Thyroid gland (tissue), 4 donors: ENCODE measurements around the gene FGR. TPM values are rescaled to one million over a fixed set of nuclear protein-coding genes. Genes with fewer than 3 reads are reported as not detected.

Source experiments
- DNase-seq, 2 donors: peaks; one replicate each; pipeline ENCODE4 v3.0.0-alpha.2; 2019
- H3K27ac ChIP-seq, 3 donors: fragments of 200-600 bp; sonication (generic); 1 replicate in 2 of 3; 2 replicates in 1 of 3; pipeline ENCODE4 v1.5.1; 2016 to 2019; ENCODE audit warnings: mild to moderate bottlenecking in 1 of 3, moderate library complexity in 1 of 3
- H3K27me3 ChIP-seq: fragments of 200-600 bp; sonication (generic); one replicate; pipeline ENCODE4 v1.5.1; 2019
- H3K36me3 ChIP-seq, 2 donors: fragments of 200-600 bp; sonication (generic); one replicate each; pipeline ENCODE4 v1.5.1; 2016 to 2019
- H3K4me1 ChIP-seq, 2 donors: fragments of 200-600 bp; sonication (generic); one replicate each; pipeline ENCODE4 v1.5.1; 2017 to 2019
- H3K4me3 ChIP-seq, 3 donors: fragments of 200-600 bp; sonication (generic); replicated peaks in 1 of 3; 1 replicate in 2 of 3; 2 replicates in 1 of 3; pipeline ENCODE4 v1.5.1; 2016; ENCODE audit warnings: mild to moderate bottlenecking in 1 of 3
- H3K9me3 ChIP-seq: fragments of 200-600 bp; sonication (generic); one replicate; pipeline ENCODE4 v1.5.1; 2017
- CTCF ChIP-seq, 6 experiments: fragments of 200-600 bp in 3 of 6; fragments of 450-650 bp in 3 of 6; sonication (generic) in 3 of 6; IDR thresholded peaks; one replicate each; pipeline ENCODE4 v1.5.1; 2016 to 2019; ENCODE audit warnings: antibody characterized with exemption in 6 of 6, mild to moderate bottlenecking in 2 of 6, inconsistent platforms in 1 of 6, moderate library complexity in 1 of 6
- POLR2A ChIP-seq, 2 donors: fragments of 450-650 bp; IDR thresholded peaks; one replicate each; pipeline ENCODE4 v1.6.1; 2017; ENCODE audit warnings: antibody characterized with exemption in 2 of 2, mild to moderate bottlenecking in 2 of 2, moderate library complexity in 1 of 2
- WGBS, 2 donors: methylation state at CpG; one replicate each; pipeline ENCODE4 v1.1.5; 2017; 5-methylcytosine and 5-hydroxymethylcytosine counted together
- intact Hi-C: fragments of 100-400 bp; cut with DNase I; formaldehyde crosslinking; loops from one replicate; pipeline ENCODE4 v1.15.1; 2023
- total RNA-seq, 4 donors: library from RNA; depleted of rRNA; stranded (reverse); fragments of >200 nt; gene quantifications; one replicate each; pipeline ENCODE4 v1.2.3, GENCODE V29; 2016

FGR gene
- total RNA-seq, 4 donors from 2014 or later = 4.6 to 7.1 (median 6.4) TPM

GRCh38 chr1:27665016-27665651 lies 30.1 kb upstream of the FGR start:
- 89 to 94% methylated on average over 9 of the region's 9 CpGs for WGBS, 2 donors
- no peak for DNase-seq
- no peaks in the 10 kb centered on the region for H3K9me3 ChIP-seq
- no peaks in the 10 kb centered on the region for H3K36me3 ChIP-seq
- peaks cover 0 to 22% of the 10 kb centered on the region in 2 donors for H3K4me1 ChIP-seq
- H3K4me3 ChIP-seq = no peak overlapping the region
- no peak overlapping the region for H3K27ac ChIP-seq
- H3K27me3 ChIP-seq = no peaks in the 10 kb centered on the region
- no peak for TF ChIP-seq CTCF (IDR thresholded peaks at IDR 0.05)
- TF ChIP-seq POLR2A (IDR thresholded peaks at IDR 0.05) = no peak
- intact Hi-C loops = loop anchor here (5.0 kb wide), 1 partner anchor 273 kb away; the partner anchor contains the start of gene GPR3

- Histone ChIP-seq H3K4me1 (peaks cover 0 to 19% of the 10 kb centered on the region in 2 donors), H3K27ac (no peak overlapping the region), H3K9me3 (no peaks in the 10 kb centered on the region), H3K27me3 (no peaks in the 10 kb centered on the region), H3K36me3 (no peaks in the 10 kb centered on the region), H3K4me3 (no peak overlapping the region)
- 70 to 77% methylated on average over 6 to 8 of the region's 8 CpGs for WGBS, 2 donors
- no peak for DNase-seq
- intact Hi-C loops = loop anchor here (5.0 kb wide), 1 partner anchor 262 kb away; no protein-coding TSS in a partner anchor
- TF ChIP-seq CTCF (IDR thresholded peaks at IDR 0.05) (no peak), POLR2A (IDR thresholded peaks at IDR 0.05) (no peak)
Observed at GRCh38 chr1:27664291-27664690, 29.3 kb upstream of the FGR start.

- H3K36me3 ChIP-seq = no peaks in the 10 kb centered on the region
- peaks cover 0 to 23% of the 10 kb centered on the region in 2 donors for H3K4me1 ChIP-seq
- WGBS, 2 donors = 38 to 48% methylated on average over 11 to 12 of the region's 12 CpGs
- DNase-seq = peak; percentile 76 to 83
- intact Hi-C loops = loop anchor here (2.0 to 5.0 kb wide), 2 partner anchors 54 to 261 kb away; no protein-coding TSS in a partner anchor
- TF ChIP-seq POLR2A (IDR thresholded peaks at IDR 0.05) (no peak), CTCF (IDR thresholded peaks at IDR 0.05) (peak; percentile 80 to 95 (median 92))
- peak overlapping the region in 1 of 3 donors; percentile 30 for H3K27ac ChIP-seq
- H3K27me3 ChIP-seq = no peaks in the 10 kb centered on the region
- no peak overlapping the region for H3K4me3 ChIP-seq
- H3K9me3 ChIP-seq = no peaks in the 10 kb centered on the region
Observed at GRCh38 chr1:27662707-27663393, 27.9 kb upstream of the FGR start.

GRCh38 chr1:27662261-27662660 lies 27.3 kb upstream of the FGR start:
- Histone ChIP-seq H3K9me3 (no peaks in the 10 kb centered on the region), H3K36me3 (no peaks in the 10 kb centered on the region), H3K4me3 (no peak overlapping the region), H3K27ac (peak overlapping the region in 1 of 3 donors; percentile 30), H3K4me1 (peaks cover 0 to 23% of the 10 kb centered on the region in 2 donors), H3K27me3 (no peaks in the 10 kb centered on the region)
- TF ChIP-seq POLR2A (IDR thresholded peaks at IDR 0.05) (no peak), CTCF (IDR thresholded peaks at IDR 0.05) (no peak)
- WGBS, 2 donors = 85 to 92% methylated on average over 5 of the region's 5 CpGs
- DNase-seq = no peak
- intact Hi-C loops = loop anchor here (2.0 to 5.0 kb wide), 2 partner anchors 53 to 260 kb away; no protein-coding TSS in a partner anchor
